Neural cell (in vitro differentiated cells): ENCODE measurements around the gene FGFR1OP2.

Experiments
- CTCF ChIP-seq: fragments of 450-650 bp; IDR thresholded peaks from 2 replicates; pipeline ENCODE4 v1.5.1; 2014; ENCODE audit warnings: antibody characterized with exemption, mild to moderate bottlenecking, moderate library complexity; ENCODE audit not compliant: poor library complexity, severe bottlenecking
- EP300 ChIP-seq: fragments of 450-650 bp; conservative IDR thresholded peaks from 2 replicates; pipeline ENCODE4 v1.6.1; 2014; ENCODE audit warnings: antibody characterized with exemption, mild to moderate bottlenecking, moderate library complexity; ENCODE audit not compliant: poor library complexity, severe bottlenecking
- EZH2 ChIP-seq: fragments of 200-600, 300-800 bp; shearing (Covaris generic), sonication (generic); IDR thresholded peaks from 2 replicates; pipeline ENCODE4 v1.6.1; 2014; ENCODE audit warnings: antibody characterized with exemption, low read length, borderline replicate concordance, mild to moderate bottlenecking; ENCODE audit not compliant: insufficient read depth, poor library complexity, severe bottlenecking
- POLR2AphosphoS5 ChIP-seq: IDR thresholded peaks from 2 replicates; pipeline ENCODE4 v1.6.1; 2012
- TAF1 ChIP-seq: IDR thresholded peaks from 2 replicates; pipeline ENCODE4 v1.6.1; 2012; ENCODE audit warnings: low read depth

- TF ChIP-seq CTCF (no peak), POLR2AphosphoS5 (no peak), EZH2 (no peak), TAF1 (no peak), EP300 (no peak)
Measured at GRCh38 chr12:26935636-26936378, 2.5 kb upstream of the FGFR1OP2 start.
